Measurements from ENCODE around the gene ZFR.

ZFR gene

DNA sequence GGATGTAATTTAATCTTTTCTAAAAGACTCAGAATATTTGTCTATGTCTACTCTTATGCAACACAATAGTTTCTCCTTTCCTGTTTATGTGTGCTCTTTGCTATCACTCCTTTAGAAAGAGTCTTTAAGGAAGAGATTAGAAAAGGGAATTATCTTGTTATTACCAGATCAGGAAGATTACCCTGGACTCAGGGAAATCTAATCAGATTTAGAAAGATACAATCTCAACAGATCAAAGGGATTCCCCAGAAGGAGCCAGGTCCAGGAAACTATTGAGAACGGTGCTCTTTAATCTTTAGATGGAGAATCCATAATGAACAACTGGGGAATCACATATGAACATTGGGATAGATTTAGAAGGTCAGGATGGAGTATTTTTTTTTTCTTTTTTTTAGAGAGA, 32.4 kb upstream of the ZFR start:
- Histone ChIP-seq H3K4me3 (ENCODE audit: low read length) (no peak overlapping the region), H3K4me2 (ENCODE audit: low read length) (no peak overlapping the region), H3K4me1 (ENCODE audit: low read length) (no peaks in the 10 kb centered on the region), H3K9me3 (ENCODE audit: insufficient read depth, low read length) (no peaks in the 10 kb centered on the region), H3K79me2 (ENCODE audit: low read length) (no peaks in the 10 kb centered on the region), H2AFZ (ENCODE audit: low read depth, low read length) (no peak overlapping the region), H3K9ac (ENCODE audit: low read length) (no peak overlapping the region), H3K27ac (ENCODE audit: low read length) (no peak overlapping the region), H3K36me3 (replicated peaks; ENCODE audit: low read depth, low read length) (no peaks in the 10 kb centered on the region), H4K20me1 (ENCODE audit: insufficient read depth, low read length) (no peaks in the 10 kb centered on the region), H3K27me3 (ENCODE audit: low read depth, low read length) (no peaks in the 10 kb centered on the region)
- no peak for TF ChIP-seq EZH2phosphoT487 (IDR thresholded peaks at IDR 0.05; ENCODE audit: low read depth)
- TF ChIP-seq, protein P1, sequence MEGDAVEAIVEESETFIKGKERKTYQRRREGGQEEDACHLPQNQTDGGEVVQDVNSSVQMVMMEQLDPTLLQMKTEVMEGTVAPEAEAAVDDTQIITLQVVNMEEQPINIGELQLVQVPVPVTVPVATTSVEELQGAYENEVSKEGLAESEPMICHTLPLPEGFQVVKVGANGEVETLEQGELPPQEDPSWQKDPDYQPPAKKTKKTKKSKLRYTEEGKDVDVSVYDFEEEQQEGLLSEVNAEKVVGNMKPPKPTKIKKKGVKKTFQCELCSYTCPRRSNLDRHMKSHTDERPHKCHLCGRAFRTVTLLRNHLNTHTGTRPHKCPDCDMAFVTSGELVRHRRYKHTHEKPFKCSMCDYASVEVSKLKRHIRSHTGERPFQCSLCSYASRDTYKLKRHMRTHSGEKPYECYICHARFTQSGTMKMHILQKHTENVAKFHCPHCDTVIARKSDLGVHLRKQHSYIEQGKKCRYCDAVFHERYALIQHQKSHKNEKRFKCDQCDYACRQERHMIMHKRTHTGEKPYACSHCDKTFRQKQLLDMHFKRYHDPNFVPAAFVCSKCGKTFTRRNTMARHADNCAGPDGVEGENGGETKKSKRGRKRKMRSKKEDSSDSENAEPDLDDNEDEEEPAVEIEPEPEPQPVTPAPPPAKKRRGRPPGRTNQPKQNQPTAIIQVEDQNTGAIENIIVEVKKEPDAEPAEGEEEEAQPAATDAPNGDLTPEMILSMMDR (IDR thresholded peaks at IDR 0.05; ENCODE audit: low read depth, low read length): no peak

DNA sequence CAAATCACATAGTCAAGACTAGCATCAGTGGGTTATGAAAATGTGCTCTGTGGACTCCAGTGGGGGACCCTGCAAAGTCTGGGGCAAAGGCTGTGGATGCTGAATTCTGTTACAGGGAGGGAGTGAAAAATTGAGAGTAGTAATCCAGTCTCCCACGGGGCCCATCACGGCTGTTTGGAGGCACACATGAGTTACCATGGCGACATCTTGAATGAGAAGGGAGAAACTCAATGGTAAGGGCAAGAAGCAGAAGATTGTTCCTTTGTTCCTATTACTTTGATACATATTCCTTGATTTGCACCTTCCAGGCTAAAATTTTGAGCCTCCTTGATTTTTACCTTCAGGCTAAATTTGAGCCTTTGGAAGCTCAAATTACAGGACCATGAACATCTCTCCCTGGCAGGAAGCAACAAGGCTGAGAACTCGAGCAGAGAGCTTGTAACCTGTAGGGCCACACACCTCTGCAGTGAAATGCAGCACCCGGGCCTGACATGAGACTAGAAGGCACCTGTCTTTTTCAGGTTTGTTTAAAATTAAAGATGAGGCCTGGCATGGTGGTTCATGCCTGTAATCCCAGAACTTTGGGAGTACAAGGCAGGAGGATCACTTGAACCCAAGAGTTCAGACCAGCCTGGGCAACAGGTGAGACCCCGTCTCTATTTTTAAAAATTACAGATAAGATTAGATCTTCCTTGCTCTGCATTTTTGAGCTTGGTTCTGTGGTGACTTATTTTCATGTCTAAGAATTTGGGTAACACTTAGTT, 31.0 kb upstream of the ZFR start:
- no peak overlapping the region for H3K4me2 ChIP-seq (ENCODE audit: low read length)
- H3K79me2 ChIP-seq (ENCODE audit: low read length): no peaks in the 10 kb centered on the region
- TF ChIP-seq, protein P1 (IDR thresholded peaks at IDR 0.05; ENCODE audit: low read depth, low read length): no peak
- no peak for TF ChIP-seq EZH2phosphoT487 (IDR thresholded peaks at IDR 0.05; ENCODE audit: low read depth)
- H3K9me3 ChIP-seq (ENCODE audit: insufficient read depth, low read length): no peaks in the 10 kb centered on the region
- H3K4me1 ChIP-seq (ENCODE audit: low read length): no peaks in the 10 kb centered on the region
- no peak overlapping the region for H2AFZ ChIP-seq (ENCODE audit: low read depth, low read length)
- no peak overlapping the region for H3K9ac ChIP-seq (ENCODE audit: low read length)
- no peak overlapping the region for H3K4me3 ChIP-seq (ENCODE audit: low read length)
- H3K36me3 ChIP-seq (replicated peaks; ENCODE audit: low read depth, low read length): no peaks in the 10 kb centered on the region
- H3K27ac ChIP-seq (ENCODE audit: low read length): no peak overlapping the region
- H4K20me1 ChIP-seq (ENCODE audit: insufficient read depth, low read length): no peaks in the 10 kb centered on the region
- H3K27me3 ChIP-seq (ENCODE audit: low read depth, low read length): no peaks in the 10 kb centered on the region

DNA sequence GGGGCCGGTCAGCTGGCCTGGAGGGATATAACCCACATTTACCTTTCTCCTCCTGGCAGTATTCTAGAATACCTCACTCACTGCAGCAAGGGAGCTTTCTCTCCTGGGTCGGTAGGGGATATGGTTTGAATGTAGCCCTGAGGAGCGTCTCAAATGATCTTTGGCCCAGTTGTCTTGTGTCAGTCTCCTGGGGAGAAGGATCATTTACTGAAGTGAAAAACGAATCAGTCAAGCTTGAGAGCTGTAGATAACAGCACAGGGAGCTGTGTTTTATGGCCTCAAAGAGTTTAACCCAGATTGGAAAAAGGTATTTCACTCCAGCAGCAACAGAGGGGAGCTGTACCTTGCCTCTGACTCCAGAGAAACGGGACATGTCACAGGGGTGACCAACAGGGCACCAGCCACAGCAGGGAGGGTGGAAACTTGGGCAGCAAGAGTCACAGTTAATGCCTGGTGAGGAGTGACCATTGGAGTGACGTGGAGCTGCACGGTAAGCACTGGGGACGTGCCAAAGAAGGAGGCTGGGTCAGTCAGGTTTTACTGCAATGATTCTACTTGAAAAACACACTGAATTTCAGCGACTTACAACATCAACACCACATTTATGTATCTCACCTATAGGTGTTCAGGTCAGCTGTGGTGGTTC, 29.8 kb upstream of the ZFR start:
- Histone ChIP-seq H3K9ac (ENCODE audit: low read length) (no peak overlapping the region), H4K20me1 (ENCODE audit: insufficient read depth, low read length) (no peaks in the 10 kb centered on the region), H3K36me3 (replicated peaks; ENCODE audit: low read depth, low read length) (no peaks in the 10 kb centered on the region), H3K9me3 (ENCODE audit: insufficient read depth, low read length) (no peaks in the 10 kb centered on the region), H3K27ac (ENCODE audit: low read length) (no peak overlapping the region), H3K79me2 (ENCODE audit: low read length) (no peaks in the 10 kb centered on the region), H3K4me2 (ENCODE audit: low read length) (no peak overlapping the region), H3K27me3 (ENCODE audit: low read depth, low read length) (no peaks in the 10 kb centered on the region), H2AFZ (ENCODE audit: low read depth, low read length) (no peak overlapping the region), H3K4me1 (ENCODE audit: low read length) (no peaks in the 10 kb centered on the region), H3K4me3 (ENCODE audit: low read length) (no peak overlapping the region)
- TF ChIP-seq, protein P1 (IDR thresholded peaks at IDR 0.05; ENCODE audit: low read depth, low read length): no peak
- no peak for TF ChIP-seq EZH2phosphoT487 (IDR thresholded peaks at IDR 0.05; ENCODE audit: low read depth)

DNA sequence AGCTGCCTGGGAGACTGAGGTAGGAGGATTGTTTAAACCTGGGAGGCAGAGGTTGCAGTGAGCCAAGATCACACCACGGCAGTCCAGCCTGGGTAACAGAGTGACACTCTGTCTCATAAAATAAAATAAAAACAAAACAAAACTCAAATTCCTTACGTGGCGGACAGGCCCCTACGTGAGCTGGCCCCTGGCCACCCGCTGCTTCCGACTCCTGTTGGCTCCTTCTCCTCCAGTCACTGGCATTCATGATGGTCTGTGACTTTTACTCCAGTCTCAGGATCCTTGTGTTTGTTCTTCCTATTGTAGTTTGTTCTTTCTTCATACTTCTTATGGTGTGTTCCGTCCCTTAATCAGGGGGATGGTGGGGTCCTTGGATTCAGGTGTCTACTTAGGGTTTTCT, 28.5 kb upstream of the ZFR start:
- no peak overlapping the region for H3K4me3 ChIP-seq (ENCODE audit: low read length)
- H3K27me3 ChIP-seq (ENCODE audit: low read depth, low read length): no peaks in the 10 kb centered on the region
- H3K36me3 ChIP-seq (replicated peaks; ENCODE audit: low read depth, low read length): no peaks in the 10 kb centered on the region
- H3K79me2 ChIP-seq (ENCODE audit: low read length): no peaks in the 10 kb centered on the region
- no peaks in the 10 kb centered on the region for H3K9me3 ChIP-seq (ENCODE audit: insufficient read depth, low read length)
- no peak overlapping the region for H3K4me2 ChIP-seq (ENCODE audit: low read length)
- H3K27ac ChIP-seq (ENCODE audit: low read length): no peak overlapping the region
- H2AFZ ChIP-seq (ENCODE audit: low read depth, low read length): no peak overlapping the region
- H3K9ac ChIP-seq (ENCODE audit: low read length): no peak overlapping the region
- no peaks in the 10 kb centered on the region for H4K20me1 ChIP-seq (ENCODE audit: insufficient read depth, low read length)
- H3K4me1 ChIP-seq (ENCODE audit: low read length): no peaks in the 10 kb centered on the region
- TF ChIP-seq, protein P1 (IDR thresholded peaks at IDR 0.05; ENCODE audit: low read depth, low read length): no peak
- no peak for TF ChIP-seq EZH2phosphoT487 (IDR thresholded peaks at IDR 0.05; ENCODE audit: low read depth)

All from OCI-LY3 (cell line).